Measurements from ENCODE around the gene PNMA6A. TPM values are rescaled to one million over a fixed set of nuclear protein-coding genes. Genes with fewer than 3 reads are reported as not detected.
"Not testable (repeated sequence)": the region's sequence is repeated elsewhere in the genome, so short reads cannot be mapped to it uniquely, and the experiment has no call there.

Gene PNMA6A
- total RNA-seq = 1 to 10 TPM; 5.2 to 7.6 TPM
- polyA plus RNA-seq (2013, experiment 1 of 2) = 3.4 TPM
- 2.7 TPM for polyA plus RNA-seq (2013, experiment 2 of 2)
- long read RNA-seq, experiment 1, partial matches to known transcripts = 0 of 2 reads
- long read RNA-seq, experiment 1, other reads (novel, unspliced or antisense) = 1 of 2 reads
- long read RNA-seq, experiment 2, transcript PNMA6A-201 (2 exons, 2,209 nt) = major isoform, 12 of 15 reads
- long read RNA-seq, experiment 2, partial matches to known transcripts = 0 of 15 reads
- long read RNA-seq, experiment 2, other reads (novel, unspliced or antisense) = 3 of 15 reads
- long read RNA-seq, experiment 3, partial matches to known transcripts = 2 of 2 reads
- long read RNA-seq, experiment 3, other reads (novel, unspliced or antisense) = 0 of 2 reads
- long read RNA-seq, experiment 4, partial matches to known transcripts = 0 of 2 reads
- long read RNA-seq, experiment 4, other reads (novel, unspliced or antisense) = 2 of 2 reads

DNA sequence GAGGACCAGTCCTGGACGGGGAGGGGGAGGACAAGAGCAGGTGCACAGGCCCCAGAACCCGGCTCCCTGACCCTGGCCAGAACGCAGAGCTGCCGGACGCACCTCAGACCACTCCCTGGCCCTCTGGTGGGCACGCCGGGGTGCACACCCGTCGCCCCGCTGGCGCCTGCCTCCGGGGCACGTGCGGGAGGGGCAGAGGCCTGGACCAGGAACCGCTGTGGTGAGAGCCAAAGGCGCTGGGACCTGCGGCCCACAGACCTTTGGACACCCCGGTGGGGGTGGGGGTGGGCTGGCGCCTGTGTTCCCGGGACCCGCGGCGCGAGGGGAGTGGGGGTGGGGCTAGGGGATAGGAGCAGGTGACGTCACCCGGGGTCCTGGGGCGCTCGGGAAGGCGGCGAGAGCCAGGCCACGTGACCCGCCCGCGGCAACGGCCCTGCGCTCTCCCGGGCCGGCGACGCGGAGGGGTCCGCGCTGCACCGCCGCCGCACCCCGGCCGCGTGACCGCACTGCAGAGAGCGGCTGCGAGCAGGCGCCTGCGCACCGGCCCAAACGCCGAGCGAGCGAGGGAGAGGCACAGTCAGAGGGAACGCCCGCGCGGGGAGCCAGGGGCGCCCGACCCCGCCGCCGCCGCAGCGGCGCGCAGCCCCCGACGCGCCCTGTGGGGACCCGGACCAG lies at the start of gene PNMA6A:
PNMA6A (plus strand) TSS at position 546 of the 675 bp plus-strand sequence. CDS start 609 bp downstream, outside the sequence.
- H3K27me3 ChIP-seq (ENCODE audit: control insufficient read depth, insufficient read depth, low read length, poor library complexity, severe bottlenecking); H3K9me3 Mint-ChIP-seq; H3K4me3 Mint-ChIP-seq; H3K4me3 ChIP-seq (ENCODE audit: low read length); H3K9ac ChIP-seq (ENCODE audit: extremely low read depth, low read length, poor library complexity, severe bottlenecking); DNase-seq; H3K27me3 Mint-ChIP-seq (ENCODE audit: insufficient read depth); H3K36me3 Mint-ChIP-seq (ENCODE audit: low read depth); H3K4me1 ChIP-seq (ENCODE audit: control insufficient read depth, insufficient read depth, low read length); H3K27ac Mint-ChIP-seq; H3K9me3 ChIP-seq (ENCODE audit: control insufficient read depth, low read length); H3K36me3 ChIP-seq (ENCODE audit: control insufficient read depth, insufficient read depth, low read length); H3K27ac ChIP-seq (ENCODE audit: low read depth, low read length); H3K4me1 Mint-ChIP-seq: not testable (repeated sequence)
- WGBS, 2 experiments (ENCODE audit: insufficient coverage in 1 of 2, insufficient read length in 1 of 2) = no CpG with 5 or more reads among the region's 76 CpGs

- not testable (repeated sequence) for H3K4me1 ChIP-seq (ENCODE audit: control insufficient read depth, insufficient read depth, low read length)
Observed at GRCh38 chrX:153026501-153026900, 45.8 kb upstream of the PNMA6A start.

DNA sequence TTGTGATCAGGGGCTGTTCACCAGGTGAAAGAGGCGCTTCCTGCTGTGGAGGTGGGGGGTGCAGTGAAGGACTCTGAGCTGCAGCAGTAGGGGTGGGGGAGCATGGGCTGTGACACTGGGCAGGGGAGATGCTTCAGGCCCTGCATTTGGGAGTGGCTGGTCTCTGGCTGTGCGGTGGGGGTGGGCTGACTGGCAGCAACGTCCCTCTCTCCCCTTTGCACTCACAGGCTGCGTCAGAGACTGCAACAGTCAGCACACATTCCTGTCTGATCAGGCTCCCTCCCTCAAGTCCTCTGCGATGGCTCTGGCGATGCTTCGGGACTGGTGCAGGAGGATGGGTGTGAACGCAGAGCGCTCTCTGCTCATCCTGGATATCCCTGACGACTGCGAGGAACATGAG lies 43.8 kb upstream of the PNMA6A start:
- not testable (repeated sequence) for H3K4me1 ChIP-seq (ENCODE audit: control insufficient read depth, insufficient read depth, low read length); H3K9ac ChIP-seq (ENCODE audit: extremely low read depth, low read length, poor library complexity, severe bottlenecking); H3K27ac Mint-ChIP-seq; H3K27ac ChIP-seq (ENCODE audit: low read depth, low read length); H3K27me3 ChIP-seq (ENCODE audit: control insufficient read depth, insufficient read depth, low read length, poor library complexity, severe bottlenecking); DNase-seq; H3K9me3 ChIP-seq (ENCODE audit: control insufficient read depth, low read length); H3K4me3 ChIP-seq (ENCODE audit: low read length); H3K36me3 ChIP-seq (ENCODE audit: control insufficient read depth, insufficient read depth, low read length); H3K4me3 Mint-ChIP-seq; H3K36me3 Mint-ChIP-seq (ENCODE audit: low read depth); H3K4me1 Mint-ChIP-seq
- peaks cover 19% of the 10 kb centered on the region for H3K27me3 Mint-ChIP-seq (ENCODE audit: insufficient read depth)
- peaks cover 51% of the 10 kb centered on the region for H3K9me3 Mint-ChIP-seq
- 100% methylated on average over 1 of the region's 11 CpGs; no CpG with 5 or more reads in 1 of the 2 experiments for WGBS, 2 experiments (ENCODE audit: insufficient coverage in 1 of 2, insufficient read length in 1 of 2)

More at GRCh38 chrX:153026501-153026900, 45.8 kb upstream of the PNMA6A start:
- H3K36me3 ChIP-seq (ENCODE audit: control insufficient read depth, insufficient read depth, low read length); H3K9me3 ChIP-seq (ENCODE audit: control insufficient read depth, low read length); H3K36me3 Mint-ChIP-seq (ENCODE audit: low read depth); H3K27ac Mint-ChIP-seq; H3K4me3 ChIP-seq (ENCODE audit: low read length); H3K4me1 Mint-ChIP-seq; H3K27ac ChIP-seq (ENCODE audit: low read depth, low read length); H3K9ac ChIP-seq (ENCODE audit: extremely low read depth, low read length, poor library complexity, severe bottlenecking); H3K27me3 ChIP-seq (ENCODE audit: control insufficient read depth, insufficient read depth, low read length, poor library complexity, severe bottlenecking); H3K4me3 Mint-ChIP-seq; DNase-seq: not testable (repeated sequence)
- peaks cover 16% of the 10 kb centered on the region for H3K27me3 Mint-ChIP-seq (ENCODE audit: insufficient read depth)
- WGBS, 2 experiments (ENCODE audit: insufficient coverage in 1 of 2, insufficient read length in 1 of 2) = 100% methylated on average over 1 of the region's 2 CpGs; no CpG with 5 or more reads in 1 of the 2 experiments
- peaks cover 46% of the 10 kb centered on the region for H3K9me3 Mint-ChIP-seq

DNA sequence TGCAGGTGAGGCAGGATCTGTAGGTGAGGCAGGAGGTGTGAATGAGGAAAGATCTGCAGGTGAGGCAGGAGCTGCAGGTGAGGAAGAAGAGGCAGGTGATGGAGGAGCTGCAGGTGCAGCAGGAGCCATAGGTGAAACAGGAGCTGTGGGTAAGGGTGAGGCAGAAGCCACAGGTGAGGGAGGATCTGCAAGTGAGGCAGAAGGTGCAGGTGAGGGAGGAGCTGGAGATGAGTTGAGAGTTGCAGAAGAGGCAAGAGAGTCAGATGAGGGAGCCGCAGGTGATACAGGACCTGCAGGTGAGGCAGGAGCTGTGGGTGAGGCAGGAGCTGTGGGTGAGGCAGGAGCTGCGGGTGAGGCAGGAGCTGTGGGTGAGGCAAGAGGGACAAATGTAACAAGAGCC lies 43.1 kb upstream of the PNMA6A start:
- H3K4me3 Mint-ChIP-seq = no peak overlapping the region
- no peaks in the 10 kb centered on the region for H3K4me1 Mint-ChIP-seq
- Histone ChIP-seq H3K4me3 (ENCODE audit: low read length) (no peak overlapping the region), H3K27ac (ENCODE audit: low read depth, low read length) (no peak overlapping the region), H3K36me3 (ENCODE audit: control insufficient read depth, insufficient read depth, low read length) (no peaks in the 10 kb centered on the region), H3K27me3 (ENCODE audit: control insufficient read depth, insufficient read depth, low read length, poor library complexity, severe bottlenecking) (no peaks in the 10 kb centered on the region), H3K9ac (ENCODE audit: extremely low read depth, low read length, poor library complexity, severe bottlenecking) (no peak overlapping the region), H3K4me1 (ENCODE audit: control insufficient read depth, insufficient read depth, low read length) (no peaks in the 10 kb centered on the region), H3K9me3 (ENCODE audit: control insufficient read depth, low read length) (no peaks in the 10 kb centered on the region)
- no peak overlapping the region for H3K27ac Mint-ChIP-seq
- peaks cover 18% of the 10 kb centered on the region for H3K27me3 Mint-ChIP-seq (ENCODE audit: insufficient read depth)
- H3K36me3 Mint-ChIP-seq (ENCODE audit: low read depth) = no peaks in the 10 kb centered on the region
- TF ChIP-seq, protein P1, sequence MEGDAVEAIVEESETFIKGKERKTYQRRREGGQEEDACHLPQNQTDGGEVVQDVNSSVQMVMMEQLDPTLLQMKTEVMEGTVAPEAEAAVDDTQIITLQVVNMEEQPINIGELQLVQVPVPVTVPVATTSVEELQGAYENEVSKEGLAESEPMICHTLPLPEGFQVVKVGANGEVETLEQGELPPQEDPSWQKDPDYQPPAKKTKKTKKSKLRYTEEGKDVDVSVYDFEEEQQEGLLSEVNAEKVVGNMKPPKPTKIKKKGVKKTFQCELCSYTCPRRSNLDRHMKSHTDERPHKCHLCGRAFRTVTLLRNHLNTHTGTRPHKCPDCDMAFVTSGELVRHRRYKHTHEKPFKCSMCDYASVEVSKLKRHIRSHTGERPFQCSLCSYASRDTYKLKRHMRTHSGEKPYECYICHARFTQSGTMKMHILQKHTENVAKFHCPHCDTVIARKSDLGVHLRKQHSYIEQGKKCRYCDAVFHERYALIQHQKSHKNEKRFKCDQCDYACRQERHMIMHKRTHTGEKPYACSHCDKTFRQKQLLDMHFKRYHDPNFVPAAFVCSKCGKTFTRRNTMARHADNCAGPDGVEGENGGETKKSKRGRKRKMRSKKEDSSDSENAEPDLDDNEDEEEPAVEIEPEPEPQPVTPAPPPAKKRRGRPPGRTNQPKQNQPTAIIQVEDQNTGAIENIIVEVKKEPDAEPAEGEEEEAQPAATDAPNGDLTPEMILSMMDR (conservative IDR thresholded peaks at IDR 0.05) = no peak
- peaks cover 54% of the 10 kb centered on the region for H3K9me3 Mint-ChIP-seq
- DNase-seq = no peak
- WGBS, 2 experiments (ENCODE audit: insufficient coverage in 1 of 2, insufficient read length in 1 of 2) = 76% methylated on average over 2 of the region's 2 CpGs; no CpG with 5 or more reads in 1 of the 2 experiments

Data from endodermal cell (in vitro differentiated cells).